Hypothalamus (tissue), 51 donors: ENCODE data around the gene PKNOX2.

Experiments used
- DNase-seq, 51 donors: peaks; one replicate each; lab custom pipeline; 2025; lab: John Stamatoyannopoulos, UW

The PKNOX2 gene

DNA sequence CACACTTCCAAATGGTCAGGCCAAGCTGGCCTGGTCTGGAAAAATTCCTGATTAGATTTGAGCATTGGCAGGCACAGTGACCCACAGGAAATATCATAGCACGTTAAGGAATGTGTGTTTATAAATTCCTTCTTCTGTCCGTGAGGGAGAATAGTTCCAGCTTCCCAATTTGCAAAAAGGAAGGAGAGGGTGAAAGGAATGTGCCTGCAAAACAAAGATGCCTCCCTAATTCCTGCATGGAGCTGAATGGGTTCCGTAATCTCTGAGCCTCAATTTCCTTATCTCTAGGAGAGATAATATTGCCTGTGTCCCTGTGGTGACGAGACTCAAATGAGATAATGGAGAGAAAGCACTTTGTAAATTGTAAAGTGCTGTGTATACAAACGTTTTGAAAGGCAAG, 226.4 kb downstream of the PKNOX2 start:
- DNase-seq: no peak

DNA sequence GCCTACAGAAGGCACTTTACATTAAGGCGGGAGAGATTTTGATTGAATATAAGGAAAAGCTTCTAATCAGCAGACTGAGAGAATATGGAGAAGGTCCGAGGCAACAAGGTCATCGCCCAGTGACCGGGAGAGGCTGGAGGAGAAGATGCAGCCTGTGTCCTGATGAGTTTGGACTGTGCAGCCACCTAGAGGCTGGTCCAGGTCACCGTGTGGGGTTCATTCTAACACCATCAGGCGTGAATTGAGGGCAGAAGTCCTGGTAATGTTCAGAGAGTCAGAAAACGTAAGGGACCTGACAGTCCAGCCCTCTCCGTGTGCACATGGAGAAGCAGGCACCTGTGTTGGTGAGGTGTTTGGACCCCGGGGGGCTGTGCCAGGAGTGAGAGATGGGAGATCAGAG, 228.8 kb downstream of the PKNOX2 start:
- DNase-seq: no peak

DNA sequence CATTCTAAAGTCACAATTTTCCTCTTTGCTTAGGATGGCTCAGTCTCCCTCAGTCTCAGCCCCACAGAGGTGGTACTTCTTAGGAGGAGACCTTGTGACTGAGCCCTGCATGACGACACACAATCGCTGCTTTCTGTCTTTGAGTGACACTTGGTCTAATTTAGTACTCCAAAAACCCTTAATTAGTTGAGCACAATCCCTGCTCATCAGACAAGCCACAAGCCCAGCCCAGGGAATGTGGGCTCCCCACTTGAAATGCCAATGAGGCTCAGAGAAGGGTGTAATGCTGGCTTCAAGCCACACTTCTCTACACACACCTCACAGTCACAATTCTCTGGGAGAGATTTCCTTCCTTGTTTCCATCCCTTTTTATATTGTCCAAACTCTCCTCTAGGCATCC, 229.7 kb downstream of the PKNOX2 start:
- DNase-seq: no peak

DNA sequence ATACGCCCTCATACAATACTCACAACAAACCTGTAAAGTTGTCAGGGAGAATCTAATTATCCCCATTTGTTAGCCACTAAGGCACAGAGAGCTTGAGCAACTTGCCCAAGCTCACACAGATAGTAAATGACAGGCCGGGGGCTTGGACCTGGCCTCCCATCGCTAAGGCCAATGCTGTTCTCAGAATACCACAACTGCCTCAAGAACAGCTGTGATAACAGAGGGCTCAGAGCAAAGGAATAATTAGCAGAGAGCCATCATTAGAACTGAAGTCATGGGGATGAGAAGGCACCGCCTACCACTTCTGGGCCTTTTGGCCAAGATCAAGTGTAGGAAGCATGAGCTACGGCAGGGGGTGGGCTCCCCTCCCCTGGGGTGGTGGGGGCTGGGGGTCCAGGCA, 232.9 kb downstream of the PKNOX2 start:
- DNase-seq: no peak

DNA sequence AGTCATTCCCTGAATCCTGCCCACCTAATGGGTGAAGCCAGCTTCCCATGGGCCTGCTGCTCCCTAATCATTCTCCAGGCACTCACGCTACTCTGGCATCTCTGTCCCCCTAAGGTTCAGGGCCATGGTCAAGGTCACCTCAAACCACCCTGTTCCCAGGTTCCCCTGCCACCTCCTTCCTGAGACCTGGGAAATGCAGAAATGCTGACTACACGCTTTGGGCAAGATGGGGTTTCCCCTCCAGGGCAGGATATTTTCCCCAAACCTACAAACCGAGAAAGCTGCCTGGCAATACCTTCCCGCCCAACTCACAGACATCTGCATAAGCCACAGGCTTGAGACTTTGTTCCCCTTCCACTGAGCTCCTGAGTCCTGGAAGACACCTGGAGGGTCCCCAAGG, 233.9 kb downstream of the PKNOX2 start:
- no peak for DNase-seq

DNA sequence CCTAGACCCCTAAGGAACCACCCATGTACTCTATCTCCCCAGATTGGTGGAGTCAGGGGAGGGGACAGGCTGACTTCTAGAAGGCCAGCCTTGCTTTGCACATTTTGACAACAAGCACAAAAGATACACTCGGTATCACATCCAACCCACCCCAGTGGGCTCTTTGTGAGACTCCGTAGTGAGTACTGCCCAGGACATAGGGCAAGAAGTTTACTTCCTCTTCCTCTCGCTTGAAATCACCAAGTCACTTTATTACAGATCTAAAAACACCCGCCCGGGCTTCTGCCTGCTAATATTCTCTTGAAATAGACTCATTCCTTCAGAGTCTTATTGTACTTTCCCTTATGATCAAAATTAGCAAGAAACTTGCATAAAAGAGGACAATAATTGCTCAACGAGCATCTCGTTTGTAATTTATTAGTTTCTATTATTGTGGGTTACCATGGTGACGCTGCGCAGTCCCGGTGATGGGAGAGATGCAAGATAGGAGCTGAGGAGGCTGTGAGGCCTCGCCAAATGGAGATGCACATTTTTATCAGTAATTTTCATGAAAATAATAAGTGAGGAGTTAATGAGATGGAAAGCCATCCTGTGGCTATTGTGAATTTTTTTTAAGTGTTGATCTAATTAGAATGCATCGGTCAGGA, 234.6 kb downstream of the PKNOX2 start:
- peak in 2 of 51 donors; percentile 34 to 42 for DNase-seq

DNA sequence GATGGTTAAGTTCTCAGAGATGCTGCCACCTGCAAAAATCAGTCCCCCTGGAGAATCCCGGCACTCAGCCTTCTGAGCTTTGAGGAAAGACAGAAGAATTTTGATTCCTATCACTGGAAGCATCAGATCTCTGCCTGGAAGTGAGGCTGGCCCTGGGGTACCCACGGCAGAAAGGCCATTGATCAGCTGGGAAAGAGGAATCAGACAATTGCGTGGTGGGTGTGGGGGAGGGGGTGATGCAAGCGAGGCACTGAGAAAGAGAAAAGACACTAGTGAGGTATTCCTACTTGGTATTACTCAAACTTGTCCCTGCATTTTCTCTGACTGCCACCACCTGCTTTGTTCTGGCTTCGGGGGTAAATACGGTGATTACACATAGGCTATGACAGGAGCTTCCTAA, 235.4 kb downstream of the PKNOX2 start:
- peak in 1 of 51 donors; percentile 48 for DNase-seq

DNA sequence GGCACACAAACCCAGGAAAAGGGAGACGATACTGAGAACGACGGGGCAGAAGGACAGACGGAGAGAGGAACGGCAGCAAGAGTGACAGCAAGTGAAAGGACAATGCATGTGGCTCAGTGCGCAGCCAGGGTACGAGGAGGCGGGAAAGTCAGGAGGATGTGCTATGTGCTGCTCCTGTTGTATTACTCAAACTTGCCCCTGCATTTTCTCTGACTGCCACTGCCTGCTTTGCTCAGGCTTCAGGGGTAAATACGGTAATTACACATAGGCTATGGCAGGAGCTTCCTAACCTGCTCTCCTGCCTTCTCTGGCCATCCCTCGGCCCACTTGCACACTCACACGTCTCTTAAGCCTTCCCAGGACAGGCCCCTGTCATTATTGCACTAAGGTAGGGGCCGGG, 236.7 kb downstream of the PKNOX2 start:
- DNase-seq: peak in 1 of 51 donors; percentile 42

DNA sequence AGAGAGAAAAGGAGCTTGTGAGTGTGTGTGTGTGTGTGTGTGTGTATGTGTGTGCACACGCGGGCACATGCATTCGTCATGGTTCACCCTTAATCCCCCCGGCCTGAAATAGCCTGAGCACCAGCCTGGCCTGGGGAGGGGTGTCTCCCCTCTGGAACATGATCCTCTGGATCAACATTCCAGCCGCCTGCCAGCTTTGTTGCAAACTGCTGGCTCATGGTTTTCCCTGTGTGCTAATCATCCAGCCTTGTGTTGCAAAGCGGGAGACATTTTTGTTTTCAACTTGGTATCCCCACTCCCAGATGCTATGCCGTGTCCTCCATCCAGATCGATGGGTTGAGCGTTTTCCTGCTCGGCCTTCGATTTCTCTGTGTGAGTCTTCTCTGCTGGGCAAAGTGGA, 237.2 kb downstream of the PKNOX2 start:
- DNase-seq: no peak

DNA sequence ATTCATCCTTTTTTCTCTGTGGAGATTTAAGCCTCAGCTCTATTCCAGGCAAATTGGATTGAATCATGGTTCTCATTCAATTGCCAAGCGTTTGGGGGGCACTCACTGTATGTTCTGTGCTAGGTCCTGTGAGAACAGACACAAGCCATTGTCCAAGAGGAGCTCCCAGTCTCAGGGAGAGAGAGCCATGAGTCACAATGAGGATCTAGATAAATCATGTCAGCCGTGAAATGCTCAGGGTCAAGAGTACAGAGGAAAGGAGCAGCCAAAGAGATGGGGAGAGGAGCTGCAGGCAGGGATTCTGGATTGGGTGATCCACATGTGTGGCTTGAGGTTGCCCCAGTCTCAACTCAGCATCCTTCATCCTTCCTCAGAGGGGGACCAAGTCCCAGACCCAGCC, 237.9 kb downstream of the PKNOX2 start:
- no peak for DNase-seq

DNA sequence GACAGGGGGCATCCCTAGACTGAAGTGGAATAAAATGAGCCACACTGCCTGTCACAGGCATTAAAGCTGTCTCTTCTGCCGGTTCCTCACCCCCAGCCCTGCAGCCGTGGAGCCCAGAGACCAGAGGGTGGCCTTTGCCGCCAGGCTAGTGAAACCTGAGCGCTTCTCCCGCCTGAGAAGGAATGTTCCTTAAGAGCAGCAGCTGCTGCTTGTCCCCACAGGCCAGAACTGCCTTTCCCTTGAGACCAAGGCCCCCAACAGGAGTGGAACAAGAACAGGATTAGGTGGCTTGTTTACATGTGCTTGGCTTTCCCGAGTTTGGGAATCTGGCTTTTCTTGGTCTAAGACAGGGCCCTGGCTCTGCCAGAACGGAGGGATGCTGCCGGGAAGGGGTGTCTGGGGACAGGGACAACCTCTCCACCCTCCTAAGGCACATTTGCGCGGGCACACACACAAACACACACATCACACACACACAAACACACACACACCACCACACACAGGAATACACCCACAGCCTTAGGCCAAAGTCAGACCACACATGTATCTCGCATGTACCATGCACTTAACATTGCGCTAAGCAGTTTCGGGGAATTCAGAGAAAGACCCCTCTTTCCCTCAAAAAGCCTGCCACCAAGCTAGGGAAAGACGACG, 239.7 kb downstream of the PKNOX2 start:
- no peak for DNase-seq

DNA sequence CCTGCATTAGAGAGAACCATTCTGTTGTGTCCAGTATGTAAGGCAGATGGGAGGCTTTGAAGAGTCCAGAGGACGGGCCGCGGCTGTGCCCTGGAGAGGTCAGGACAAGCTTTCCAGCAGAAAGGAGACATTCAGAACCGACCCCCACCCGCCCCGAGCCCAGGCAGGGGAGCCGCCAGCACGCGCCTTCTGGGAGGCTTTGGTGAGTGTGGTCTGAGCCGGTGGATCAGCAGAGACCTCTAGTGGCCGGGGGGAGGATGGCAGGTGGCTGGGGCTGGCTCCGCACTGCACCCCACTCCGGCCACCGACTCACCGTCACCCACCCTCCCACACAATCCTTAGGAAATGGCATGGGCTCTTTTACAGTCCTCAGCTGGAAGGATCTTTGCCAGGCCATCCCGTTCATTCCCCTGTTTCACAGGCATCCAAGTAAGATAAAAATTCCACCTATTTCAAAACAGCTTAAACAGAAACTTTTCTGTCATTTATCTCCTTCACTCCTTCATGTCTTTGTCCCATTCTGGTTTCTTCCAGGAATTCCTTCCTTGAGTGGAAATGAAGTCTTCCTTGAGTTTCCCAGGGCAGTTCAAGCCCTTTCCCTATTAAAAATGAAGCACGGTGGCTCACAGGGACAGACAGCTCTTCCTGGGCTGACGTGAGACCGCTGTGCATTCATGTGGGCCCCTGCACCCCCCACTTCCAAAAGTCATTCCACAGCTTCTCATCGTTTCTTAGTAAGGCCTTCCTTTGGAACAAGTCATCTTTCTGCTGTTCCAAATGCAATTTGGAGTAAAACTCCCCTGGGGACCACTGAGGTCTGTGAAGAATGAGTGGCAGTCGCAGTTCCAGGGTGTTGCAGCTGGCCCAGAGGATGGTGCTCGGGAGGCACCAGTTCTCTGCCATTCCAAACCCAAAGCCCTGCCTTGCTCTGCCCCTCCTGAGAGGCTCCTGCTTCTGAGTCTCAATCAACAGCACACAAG, 240.6 kb downstream of the PKNOX2 start:
- DNase-seq: peak in 48 of 51 donors; percentile 11 to 80 (median 54)

DNA sequence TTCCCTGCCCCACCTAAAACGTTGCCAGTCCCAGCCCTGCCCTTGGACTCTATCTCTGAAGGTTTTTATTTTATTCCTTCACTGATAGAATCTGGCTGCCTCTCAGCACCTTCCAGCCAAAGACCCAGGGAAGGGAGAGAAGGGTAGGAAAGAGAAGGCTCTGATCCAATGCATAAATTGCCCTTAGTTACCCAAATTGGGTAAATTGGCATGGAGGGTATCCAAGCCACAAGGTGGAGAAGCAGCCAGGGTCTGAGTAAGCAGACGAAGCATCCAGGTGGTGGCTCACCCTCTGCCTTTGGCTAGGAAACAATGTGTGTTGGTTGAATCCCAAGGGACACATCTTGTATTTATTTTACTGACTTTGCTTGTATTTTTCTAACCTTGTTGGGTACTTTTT, 242.5 kb downstream of the PKNOX2 start:
- no peak for DNase-seq

DNA sequence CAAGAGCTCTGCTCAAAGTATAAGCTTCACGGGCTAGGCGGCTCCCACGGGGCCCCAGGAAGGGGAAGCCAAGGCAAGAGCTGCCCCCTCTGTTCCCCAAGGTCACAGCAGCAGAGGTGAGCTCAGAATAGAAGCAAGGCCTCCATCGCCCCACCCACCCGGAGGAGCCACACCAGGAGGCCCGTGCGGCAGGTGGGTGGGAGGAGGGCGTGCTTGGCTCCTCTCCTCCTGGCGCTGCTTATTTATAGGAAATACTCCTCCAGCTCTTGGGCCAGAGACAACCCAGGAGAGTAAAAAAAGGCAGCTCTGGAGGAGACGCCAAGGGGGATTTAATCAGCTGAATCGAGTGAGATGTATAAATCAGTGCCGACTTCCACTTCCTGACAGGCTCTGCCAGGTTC, 243.8 kb downstream of the PKNOX2 start:
- DNase-seq: peak in 1 of 51 donors; percentile 36

DNA sequence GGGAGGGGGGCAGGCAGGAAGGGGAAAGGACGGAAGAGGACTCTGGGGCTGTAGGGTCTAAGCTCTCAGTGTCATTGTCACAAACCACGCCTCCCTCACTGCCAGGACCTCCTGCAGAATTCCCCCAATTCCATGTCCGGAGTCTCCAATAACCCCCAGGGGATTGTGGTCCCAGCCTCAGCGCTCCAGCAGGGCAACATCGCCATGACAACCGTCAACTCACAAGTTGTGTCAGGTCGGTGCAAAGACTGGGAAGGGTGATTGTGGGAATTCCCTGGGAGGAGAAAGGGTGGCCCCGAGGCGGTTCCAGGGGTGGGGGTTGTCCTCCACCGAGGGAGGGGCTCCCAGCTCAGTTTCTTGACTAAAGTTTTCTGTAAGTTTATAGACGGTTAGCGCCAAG, 245.5 kb downstream of the PKNOX2 start:
- no peak for DNase-seq

DNA sequence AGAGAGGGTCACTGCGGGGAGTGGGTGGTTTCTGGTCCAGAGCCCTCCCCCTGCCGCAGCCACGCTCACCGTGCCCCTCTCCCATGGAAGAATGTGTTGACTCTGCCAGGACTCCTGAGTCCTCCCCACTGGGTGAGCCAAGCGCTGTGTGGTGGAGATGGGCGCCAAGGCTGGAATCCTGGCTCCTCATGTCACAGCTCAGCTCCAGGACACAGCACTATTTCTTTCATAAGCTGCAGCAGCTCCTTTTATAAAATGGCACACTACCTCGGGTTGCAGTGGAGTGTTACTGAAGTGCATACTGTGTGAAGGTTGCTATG, 247.6 kb downstream of the PKNOX2 start:
- no peak for DNase-seq

DNA sequence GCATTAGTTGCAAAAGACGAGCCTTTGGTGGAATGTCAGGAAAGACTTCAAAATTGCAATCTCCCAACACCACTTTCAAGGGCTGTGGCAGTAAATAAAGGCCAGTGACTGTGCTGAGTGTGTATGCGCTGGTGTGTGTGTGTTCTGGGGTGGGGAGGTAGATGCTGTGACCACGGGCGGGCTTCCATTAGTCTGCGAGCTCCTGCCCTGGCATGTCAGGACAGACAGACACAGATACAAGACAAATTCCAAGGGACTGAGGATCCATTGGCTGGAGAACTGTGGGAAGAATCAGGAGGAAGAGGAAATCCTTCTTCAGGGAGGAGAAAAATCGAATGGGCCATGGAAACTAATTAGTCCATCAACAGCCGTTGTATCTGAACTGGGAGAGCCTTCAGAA, 248.0 kb downstream of the PKNOX2 start:
- no peak for DNase-seq

DNA sequence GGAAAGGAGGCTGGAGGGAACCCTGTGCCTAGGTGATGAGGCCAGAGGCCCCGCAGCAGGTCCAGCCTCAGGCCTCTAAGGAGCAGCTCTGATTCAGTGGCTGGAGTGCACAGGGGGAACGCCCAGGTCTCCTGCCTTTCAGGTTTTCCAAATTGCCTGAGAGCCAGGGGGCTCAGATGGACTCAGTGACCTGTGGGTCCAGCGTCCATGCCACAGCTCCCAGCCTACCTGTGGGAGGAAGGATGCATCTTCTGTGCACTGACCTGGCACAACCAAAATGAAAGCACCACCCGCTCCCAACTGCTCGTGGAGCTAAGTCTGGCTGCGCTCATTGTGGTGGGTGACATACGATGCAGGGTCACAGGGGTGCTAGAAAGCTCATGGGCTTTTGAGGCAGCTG, 248.7 kb downstream of the PKNOX2 start:
- DNase-seq: no peak

DNA sequence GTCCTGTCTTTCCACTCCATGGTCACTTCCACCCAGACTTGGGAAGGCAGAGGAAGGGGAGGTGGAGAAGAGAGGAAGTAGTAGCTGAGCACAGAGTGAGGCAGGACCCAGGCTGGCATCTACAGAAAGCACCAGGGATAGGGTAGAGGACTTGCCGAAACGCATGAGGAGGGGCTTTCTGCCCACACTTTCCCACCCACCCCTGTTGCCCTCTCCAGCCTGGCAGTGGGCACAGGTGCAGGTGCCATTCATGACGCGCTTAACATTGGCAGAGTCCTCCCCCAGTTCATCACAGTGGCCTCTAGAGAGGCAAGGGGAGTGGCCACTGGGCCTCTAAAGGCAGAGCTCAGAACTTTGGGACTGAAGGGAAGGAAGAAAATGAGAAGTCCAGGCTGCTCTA, 249.6 kb downstream of the PKNOX2 start:
- no peak for DNase-seq

DNA sequence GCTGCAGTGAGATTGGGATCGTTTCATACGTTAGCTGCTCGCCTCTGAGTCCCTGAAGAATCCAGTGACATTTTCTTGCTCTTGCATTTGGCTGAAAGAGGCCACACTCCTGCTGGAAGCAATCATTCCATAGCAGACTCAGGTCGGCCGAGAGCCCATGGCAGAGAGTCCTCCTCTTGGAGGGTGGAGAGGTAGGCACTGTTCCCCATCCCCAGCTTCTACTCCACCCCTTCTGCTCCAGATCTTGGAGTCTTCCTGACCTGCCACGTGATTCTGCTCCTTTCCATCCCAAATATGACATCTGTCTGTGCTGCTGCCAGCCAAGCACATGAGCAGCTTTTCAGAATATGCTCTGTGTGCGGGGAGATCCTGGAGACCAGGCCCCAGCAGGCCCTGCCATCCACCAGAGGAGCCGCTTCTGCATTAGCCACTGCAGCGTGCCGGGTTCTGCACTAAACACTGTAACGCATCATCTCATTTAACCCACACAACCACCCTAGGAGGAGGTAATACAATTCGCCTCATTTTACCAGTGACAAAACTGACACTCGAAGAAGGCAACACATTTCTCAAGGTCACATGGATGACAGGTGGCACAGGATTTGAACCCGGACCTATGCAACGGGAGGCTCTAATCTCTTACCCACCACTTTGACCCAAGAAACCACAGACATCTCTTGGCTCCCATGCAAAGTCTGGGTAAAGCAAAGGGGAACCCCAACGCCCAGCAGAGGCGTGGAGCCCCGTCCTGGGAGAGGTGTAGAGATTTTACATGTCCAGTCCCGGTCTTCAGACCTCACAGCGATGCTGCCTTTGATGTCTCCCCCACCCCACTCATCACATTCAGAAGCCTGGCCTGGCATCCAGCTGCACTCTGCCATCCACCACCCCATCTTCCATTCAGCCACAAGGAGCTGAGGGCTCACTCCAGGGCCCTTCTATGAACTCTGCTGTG, 252.7 kb downstream of the PKNOX2 start:
- DNase-seq: no peak

DNA sequence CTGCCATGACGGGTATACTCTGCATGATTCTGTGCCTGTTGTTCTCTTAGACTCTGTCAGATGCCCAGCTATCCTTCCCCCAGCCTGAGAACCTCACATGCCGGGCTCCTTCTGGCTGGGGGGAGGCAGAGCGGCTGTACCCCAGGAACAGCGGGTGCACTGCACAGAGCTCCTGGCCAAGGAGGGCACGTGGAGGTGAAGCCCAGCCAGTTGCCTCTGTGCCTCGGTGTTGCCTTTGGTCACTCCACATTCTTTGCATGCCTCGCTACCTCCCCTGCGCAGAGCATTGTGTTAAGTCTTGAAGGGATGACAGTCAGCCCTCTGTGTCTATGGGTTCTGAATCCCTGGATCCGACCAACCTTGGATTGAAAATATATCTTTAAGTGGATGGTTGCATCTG, 253.8 kb downstream of the PKNOX2 start:
- no peak for DNase-seq
